ENCODE results near the gene ATP9B.

The ATP9B gene

DNA sequence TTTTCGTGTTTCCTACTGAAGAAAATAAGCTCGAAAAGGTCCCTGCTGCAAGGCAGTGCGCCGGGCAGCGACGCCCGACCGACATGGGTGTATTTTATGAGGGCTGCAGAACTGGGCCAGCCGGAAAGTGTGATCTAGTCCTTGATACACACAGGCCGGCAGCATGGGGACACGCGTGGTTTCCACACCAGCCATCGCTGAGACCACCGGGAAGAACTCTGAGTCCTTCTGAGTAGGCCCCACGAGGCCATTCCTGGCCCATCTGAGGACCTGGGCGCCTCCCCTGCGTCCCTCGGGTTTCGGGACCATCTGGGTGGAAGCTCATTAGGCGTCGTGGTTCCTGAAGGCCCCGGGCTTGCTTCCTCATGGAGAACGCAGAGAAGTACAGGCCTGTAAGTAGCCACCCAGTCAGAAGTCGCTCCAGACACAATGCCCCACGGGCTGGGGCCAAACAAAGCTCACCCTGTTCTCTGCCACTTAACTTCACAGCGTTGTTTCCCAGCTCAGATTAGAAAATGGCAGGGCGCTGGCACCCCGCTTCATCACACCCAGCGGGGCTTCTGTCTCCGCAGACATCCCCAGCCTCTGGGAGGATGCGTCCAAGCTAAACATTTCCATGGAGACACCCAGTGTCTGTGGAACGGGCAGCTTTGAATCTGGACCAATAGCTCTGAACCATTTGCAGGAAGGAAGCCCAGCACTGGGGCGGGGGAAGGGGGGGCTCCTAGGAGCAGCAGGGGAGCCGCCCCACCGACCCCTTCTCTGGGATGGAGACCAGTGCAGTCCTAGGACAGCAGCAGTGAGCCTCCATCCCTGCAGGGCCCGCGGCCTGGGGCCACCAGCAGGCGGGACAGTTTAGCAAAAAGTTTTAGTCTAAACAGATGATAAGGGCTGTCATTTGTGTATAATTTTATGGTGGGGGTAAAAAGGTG lies 328.9 kb downstream of the ATP9B start:
- no peak for DNase-seq (ENCODE audit: low spot score)

DNA sequence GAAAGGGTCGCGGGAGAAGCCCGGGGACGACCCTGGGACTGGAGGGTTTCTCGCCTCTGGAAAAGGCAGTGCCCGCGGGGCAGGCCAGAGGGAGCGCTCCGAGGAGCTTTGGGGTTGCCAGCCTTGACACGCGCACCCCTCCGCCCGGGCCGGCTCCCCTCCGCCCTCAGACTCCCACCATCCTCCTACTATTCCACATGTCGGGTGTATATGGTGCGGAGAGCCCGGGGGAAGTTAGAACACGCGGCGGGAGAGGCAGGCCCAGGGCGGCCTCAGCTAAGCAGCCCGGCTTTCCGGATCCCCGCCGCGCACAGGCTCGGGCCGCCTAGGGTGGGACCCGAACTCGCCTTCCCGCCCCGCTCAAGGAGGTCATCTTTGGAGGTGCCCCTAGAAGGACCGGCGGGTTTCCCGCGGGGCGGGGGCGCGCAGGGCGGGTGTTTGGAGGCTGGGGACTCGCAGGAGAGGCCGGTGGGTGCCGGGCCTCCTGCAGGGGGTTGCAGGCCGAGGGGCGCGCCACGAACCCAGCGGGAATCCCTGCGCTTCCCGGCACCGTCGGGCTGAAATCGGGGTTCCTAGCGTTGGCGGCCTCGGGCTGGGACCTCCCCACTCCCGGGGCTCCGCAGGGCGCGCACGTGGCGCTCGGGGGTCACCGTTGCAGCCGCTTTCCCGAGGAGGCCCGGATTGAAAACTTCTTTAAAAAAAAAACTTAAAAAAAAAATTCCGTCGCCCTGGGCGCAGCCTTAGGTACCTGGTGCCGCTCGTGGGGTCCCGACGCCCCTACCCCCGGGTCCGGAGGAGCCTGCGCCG lies 330.3 kb downstream of the ATP9B start:
- no peak for DNase-seq (ENCODE audit: low spot score)

DNA sequence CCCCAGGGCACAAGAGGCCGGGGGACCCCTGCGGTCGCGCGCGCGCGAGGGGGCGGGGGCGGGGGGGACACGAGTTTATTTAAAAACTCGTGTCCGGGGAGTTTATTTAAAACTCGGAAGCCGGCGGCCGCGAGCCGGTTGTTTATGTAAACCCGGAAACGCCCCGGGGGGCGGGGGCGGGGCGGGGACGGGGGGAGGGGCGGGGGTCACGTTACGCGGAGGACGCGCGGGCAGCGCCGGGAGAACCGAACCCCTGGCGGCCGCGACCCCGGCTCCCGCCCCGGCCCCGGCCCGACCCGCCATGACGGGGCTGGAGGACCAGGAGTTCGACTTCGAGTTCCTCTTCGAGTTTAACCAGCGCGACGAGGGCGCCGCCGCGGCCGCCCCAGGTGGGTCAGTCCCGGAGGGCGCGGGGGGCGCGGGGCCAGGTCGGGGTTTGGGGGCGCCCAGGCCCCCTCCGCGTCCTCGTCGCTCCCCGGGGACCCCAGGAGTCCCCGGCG lies 330.9 kb downstream of the ATP9B start:
- DNase-seq (ENCODE audit: low spot score), result no peak

DNA sequence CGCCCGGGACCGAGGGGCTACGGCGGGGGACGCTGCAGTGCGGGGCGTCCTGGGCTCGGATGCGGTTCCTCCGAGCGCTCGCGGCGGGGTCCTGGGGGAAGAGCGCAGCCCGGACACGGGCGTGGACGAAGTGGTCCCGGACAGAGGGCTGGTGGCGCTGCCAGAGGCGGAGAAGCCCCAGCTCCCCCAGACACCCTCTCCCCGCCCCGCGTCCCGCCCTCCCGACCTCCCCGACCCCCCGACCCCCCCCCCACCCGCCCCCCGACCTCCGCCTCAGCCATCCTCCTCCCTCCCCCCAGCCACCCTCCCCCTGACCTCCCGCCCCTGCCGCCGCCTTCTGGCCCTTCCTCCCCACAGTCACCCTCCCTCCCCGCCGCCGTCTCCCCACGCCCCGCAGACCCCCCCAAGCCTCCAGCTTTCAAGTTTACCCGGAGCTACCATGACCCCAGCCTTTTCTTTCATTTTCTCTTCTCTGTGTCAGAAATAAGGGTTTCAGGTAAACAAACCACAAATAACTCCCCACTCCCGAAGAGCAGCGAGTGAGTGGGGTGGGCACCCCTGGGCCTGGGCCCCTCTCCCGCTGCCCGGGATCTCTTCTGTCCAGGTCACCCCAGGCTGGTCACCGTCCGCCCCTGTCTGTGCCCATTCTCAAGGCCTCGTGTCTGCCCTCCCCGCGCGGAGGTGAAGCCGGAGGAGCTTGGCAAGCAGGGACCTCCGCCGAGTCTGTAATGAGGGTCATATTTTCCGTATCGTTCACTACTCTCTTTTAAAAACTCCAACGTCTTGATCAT lies 331.6 kb downstream of the ATP9B start:
- DNase-seq (ENCODE audit: low spot score), result no peak

DNA sequence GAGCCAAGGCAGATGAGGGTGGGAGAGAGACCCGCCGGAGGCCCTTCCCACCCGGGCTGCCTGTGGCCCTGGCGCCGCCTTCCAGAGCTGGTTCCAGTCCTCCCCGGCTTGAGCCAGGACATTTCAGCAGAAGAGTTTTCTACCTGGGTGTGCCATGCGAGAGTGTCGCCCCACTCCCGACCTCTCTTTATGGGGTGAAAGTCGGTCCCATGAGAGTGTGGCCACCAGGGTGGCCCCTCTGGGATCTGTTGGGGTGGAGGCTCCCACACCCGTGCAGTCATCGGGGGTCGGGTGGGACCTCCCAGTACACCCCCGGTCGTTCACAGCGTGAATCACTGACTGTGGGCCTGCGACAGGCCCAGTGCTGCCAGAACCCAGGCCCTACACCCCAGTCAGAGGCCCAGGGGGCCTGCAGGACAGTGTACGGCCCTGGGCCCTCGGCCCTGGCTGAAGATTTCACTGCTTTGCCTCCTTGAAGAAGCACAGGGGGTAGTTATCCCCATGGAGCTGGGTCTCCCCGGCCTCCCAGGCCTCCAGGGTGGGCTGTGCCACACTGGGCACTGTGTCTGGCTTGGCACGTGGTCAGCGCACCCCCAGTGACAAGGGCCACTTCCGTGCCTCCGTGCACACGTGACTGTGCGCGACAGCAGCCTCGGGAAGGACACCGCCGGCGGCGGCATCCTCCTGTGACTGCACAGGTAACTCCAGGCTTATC lies 332.5 kb downstream of the ATP9B start:
- DNase-seq (ENCODE audit: low spot score), result no peak

DNA sequence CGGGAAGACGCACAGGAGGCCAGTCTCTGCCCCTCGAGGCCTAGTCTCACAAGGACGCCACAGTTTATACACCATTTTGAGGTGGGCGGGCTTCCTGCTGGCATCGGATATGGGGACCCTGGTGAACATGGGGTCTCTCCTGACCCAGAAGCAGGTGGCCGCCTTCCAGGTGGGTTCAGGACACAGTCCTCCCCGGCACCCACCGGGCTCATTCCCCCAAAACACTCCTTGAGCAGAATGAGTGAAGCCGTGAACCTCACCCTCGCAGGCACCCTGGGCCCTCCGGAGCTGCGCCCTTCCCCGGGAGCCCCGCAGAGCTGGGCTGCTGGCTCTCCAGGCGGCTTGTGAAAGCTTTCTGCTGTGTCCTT lies 333.0 kb downstream of the ATP9B start:
- no peak for DNase-seq (ENCODE audit: low spot score)

DNA sequence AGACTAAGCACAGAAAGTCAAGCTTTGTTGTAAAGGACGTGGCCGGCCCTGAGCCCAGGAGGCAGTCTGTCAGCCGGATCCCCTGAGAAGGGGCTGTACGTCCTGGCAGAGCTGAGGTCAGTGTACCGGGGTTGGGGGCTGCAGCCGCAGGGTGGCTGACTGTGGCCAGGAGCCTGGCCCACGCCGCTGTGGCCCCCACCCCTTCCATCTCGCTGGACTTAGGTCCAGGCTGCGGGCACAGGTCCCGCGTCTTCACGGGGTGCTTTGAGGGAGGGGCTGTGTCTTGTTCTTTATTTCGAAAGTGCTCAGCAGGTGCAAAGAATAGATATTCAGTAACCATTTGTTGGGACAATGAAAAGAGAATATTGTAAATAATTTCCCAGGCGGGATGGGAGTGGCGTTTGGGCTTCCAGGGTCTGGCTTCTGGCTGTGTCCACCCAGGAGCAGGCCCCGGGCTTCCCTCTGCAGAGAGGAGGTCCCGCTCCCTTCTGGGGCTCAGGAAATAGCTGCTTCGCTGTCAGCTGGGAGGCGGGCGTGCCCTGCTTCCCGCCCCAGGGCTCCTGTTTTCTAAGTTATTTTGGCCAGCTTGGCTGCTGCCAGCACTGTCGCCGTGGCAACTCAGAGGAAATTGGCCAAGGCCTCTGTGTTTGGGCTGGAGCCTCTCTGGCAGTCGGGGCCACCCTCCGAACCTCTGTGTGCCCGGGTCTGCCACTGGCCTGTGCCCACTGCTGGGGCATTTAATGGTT lies 334.0 kb downstream of the ATP9B start:
- DNase-seq (ENCODE audit: low spot score), result peak; percentile 63

DNA sequence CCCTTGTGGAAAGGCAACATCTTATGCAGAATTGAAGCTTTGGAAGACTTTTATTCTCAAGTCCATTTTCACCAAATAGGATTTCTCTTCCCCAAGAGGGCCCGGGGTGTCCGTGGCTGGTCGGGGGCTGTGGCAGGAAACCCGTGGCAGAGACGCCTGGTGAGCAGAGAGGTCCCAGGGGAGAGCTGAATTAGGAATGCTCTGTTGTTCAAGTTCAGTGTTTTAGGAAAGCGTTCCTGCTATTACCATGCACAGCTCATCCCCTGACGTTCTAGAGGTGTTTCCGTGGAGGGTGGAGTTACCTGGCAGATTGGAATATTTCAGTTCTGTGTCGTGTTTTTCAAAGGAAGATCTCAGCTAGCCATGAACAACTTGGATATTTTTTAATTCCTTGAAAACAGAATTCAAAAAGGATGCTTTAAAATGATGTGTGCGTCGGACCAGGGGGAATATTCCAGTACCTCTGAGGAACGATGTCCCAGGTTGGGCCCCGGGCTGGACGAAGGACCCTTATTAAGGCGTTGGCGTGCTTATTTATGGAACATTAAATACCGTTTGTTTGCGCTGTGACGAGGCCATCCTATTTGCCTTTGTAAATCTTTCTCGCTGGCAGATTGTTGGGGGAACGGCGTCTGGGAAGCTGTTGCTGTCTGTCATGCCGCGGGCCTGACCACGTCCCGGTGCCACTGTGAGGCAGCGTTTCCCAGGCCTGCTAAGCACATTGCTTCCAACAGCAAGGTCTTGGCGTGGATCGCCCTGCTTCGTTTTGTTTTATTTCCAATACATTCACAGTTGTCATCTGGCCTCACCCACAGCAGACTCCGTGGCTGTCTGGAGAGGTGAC lies 334.8 kb downstream of the ATP9B start:
- no peak for DNase-seq (ENCODE audit: low spot score)

DNA sequence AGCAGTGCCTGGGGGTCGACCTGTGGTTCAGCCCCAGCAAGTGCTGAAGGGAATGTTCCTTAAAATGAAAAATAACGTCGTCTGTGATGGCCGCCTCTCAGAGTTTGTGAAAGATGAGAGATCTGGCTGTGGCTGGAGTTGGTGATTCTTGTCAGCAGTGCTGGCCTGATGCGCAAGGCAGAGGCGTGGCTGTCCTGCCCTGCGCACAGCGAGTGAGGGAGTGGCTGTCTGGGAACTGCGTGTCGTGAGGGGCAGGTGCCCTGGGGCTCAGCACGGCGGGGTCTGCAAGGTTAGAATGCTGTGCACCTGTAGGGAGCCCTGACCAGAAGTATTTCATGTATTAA lies 335.3 kb downstream of the ATP9B start:
- DNase-seq (ENCODE audit: low spot score), result no peak

DNA sequence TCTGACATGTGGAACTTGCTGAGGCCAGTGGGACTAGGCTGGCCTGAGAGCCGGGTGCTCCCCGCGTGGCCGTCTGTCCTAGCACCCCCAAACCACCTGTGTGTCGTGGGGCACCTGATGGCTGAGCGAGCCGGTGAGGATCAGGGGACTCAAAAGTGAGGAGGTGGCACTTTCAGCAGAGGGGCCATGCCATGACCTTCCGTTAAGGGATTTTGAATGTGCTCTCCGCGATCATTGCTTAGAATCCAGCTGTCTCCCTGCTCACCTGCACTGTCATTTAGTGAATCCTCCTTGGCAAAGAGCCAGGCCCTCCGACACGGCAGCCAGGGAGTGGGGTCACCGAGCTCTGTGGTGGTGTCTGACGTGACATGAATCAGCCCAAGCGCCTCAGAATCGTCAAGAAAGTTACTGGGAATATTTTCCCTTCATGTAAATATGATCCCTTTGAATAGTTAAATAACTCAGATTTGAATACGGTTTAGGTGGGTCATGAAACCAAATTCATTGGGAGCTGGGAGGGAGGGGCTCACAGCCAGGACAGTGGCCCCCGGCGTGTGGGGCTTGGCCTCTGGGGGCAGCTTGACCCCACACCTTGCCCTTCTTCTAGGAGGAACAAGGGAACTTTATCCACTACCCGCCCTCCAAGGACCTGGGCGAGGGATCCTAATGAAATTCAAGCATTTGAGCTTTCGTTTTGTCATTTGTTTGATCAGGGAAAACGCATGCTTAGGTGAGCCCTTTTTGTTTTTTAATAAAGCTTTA lies 336.0 kb downstream of the ATP9B start:
- DNase-seq (ENCODE audit: low spot score), result no peak

DNA sequence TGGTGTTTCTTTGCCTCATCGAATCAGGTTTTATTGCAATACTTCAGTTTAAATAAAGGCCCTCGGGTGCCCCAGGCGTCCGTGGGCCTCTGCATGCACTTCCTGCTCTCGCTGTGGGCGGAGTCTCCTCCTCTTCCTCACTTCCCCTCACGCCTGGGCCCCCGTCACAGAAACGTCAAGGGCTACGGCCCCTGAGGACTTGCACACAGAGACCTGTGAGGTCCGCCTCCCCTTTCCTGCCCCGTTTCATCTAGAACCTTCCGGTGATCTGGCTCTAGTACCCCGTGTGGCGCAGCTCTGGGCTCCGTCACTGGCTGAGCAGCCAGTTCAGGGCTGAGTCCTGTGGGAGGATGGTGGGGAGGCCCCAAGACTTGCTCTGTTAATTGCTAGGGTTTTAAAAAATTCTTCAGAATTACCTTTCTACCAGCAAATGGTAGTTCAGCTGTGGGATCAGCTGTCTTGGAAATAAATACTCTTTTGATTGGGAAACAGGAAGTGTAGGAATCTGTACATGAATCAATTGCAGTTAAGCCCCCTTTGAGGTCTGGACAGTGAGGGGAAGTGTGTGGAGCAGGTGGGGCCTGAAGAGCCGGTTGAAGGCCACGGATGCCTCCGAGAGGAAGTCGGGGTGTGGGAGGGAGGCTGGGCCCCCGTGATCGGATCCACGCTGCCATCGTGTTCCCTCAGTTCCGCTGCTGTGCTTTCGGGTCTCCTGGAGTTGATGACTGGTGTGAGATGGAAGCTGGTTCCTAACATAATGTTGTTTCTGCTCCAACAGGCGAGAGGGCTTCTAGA lies 336.8 kb downstream of the ATP9B start:
- peak; percentile 59 for DNase-seq (ENCODE audit: low spot score)

DNA sequence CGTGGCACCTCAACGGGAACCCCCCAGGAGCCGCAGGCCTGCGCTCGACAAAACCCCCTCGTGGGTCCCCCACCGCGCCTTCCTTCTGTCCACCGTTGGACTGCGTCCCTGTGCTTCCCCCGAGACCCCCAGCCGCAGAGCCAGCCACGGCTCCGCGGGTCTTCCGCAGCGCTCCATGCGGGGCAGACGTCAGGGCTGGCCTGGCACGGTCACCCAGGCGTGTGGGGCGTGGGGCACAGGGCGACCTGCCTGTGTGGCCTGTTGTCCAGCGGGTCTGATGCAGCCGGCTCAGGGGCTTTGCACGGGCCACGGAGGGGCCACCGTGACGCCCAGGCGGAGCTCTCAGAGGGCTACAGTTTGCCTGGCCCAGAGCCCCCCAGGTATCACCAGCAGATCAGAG lies 337.5 kb downstream of the ATP9B start:
- DNase-seq (ENCODE audit: low spot score), result no peak

DNA sequence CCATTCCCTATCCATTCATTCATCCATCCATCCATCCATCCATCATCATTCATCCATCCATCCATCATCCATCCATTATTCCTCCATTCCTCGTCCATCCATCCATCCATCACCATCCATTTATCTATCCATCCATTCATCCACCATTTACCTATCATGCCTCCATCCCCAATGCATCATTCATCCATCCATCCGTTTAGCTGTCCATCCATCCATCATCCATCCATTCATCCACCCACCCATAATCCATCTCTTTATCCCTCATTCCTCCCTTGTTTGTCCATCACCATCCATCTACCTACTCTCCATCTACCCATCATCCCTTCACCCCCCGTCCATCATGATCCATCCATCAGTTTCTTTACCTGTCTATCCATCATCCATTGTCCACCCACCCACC lies 340.1 kb downstream of the ATP9B start:
- DNase-seq (ENCODE audit: low spot score), result no peak

DNA sequence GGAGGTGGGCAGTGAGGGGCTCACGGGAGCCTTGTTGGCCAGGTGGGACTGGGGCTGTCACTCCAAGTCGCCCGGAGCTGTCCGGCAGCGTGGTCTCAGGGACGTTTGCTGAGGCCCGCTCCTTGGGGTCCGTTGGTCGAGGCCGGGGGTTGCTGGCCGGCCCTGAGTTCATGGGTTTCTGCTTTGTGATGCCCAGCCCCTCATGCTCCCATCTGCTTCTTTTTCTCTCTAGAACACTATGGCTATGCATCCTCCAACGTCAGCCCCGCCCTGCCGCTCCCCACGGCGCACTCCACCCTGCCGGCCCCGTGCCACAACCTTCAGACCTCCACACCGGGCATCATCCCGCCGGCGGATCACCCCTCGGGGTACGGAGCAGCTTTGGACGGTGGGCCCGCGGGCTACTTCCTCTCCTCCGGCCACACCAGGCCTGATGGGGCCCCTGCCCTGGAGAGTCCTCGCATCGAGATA lies 341.0 kb downstream of the ATP9B start:
- DNase-seq (ENCODE audit: low spot score), result no peak

DNA sequence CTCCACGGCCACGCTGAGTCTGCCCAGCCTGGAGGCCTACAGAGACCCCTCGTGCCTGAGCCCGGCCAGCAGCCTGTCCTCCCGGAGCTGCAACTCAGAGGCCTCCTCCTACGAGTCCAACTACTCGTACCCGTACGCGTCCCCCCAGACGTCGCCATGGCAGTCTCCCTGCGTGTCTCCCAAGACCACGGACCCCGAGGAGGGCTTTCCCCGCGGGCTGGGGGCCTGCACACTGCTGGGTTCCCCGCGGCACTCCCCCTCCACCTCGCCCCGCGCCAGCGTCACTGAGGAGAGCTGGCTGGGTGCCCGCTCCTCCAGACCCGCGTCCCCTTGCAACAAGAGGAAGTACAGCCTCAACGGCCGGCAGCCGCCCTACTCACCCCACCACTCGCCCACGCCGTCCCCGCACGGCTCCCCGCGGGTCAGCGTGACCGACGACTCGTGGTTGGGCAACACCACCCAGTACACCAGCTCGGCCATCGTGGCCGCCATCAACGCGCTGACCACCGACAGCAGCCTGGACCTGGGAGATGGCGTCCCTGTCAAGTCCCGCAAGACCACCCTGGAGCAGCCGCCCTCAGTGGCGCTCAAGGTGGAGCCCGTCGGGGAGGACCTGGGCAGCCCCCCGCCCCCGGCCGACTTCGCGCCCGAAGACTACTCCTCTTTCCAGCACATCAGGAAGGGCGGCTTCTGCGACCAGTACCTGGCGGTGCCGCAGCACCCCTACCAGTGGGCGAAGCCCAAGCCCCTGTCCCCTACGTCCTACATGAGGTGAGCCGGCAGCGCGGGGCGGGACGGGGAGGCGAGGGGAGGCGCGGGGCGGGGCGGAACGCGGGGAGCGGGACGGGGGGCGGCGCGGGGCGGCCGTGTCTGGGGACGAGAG lies 341.8 kb downstream of the ATP9B start:
- no peak for DNase-seq (ENCODE audit: low spot score)

DNA sequence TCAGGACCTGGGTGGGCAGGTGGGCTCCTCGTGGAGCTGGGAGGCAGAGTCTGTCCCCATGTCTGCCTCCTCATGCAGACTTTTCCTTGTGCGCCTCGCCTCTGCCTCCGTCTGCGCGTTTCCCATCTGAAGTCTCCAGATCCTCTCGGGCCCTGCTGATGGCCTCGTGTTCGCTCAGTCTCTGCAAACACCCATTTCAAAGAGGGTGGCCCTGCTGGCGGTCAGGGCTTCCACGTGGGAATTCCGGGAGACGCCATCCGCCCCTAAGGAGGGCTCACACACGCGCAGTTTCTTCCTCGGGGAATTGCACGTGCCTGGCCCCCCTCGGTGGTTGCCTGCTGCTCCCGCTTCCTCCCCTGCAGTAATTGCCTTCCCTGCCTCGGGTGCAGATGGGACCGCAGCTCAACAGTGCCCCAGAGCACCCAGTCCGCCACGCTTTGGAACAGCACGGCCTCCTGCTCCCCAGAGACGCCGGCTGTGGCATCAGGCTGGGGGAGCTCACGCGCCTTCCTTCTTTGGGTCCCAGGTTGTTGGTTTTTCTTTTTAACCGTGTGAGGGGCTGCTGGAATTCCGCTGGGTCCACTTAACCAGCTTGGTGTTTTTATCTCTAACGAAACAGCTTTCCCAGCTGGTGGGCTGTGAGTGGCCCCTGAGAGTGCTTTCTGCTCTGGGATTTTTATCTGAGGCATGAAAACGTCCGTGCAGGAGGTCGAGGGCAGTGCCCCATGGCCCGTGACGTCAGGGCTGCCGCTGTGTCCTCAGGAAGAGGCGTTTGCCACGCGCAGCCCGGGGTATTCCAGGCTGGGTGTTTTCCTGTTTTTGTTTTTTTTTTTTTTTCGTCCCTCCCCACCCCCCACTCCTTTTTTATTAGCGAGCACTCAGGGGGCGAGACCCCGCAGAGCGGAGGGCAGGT lies 342.7 kb downstream of the ATP9B start:
- DNase-seq (ENCODE audit: low spot score), result no peak
